ENCODE measurements around the gene DTNB.

Gene DTNB

DNA sequence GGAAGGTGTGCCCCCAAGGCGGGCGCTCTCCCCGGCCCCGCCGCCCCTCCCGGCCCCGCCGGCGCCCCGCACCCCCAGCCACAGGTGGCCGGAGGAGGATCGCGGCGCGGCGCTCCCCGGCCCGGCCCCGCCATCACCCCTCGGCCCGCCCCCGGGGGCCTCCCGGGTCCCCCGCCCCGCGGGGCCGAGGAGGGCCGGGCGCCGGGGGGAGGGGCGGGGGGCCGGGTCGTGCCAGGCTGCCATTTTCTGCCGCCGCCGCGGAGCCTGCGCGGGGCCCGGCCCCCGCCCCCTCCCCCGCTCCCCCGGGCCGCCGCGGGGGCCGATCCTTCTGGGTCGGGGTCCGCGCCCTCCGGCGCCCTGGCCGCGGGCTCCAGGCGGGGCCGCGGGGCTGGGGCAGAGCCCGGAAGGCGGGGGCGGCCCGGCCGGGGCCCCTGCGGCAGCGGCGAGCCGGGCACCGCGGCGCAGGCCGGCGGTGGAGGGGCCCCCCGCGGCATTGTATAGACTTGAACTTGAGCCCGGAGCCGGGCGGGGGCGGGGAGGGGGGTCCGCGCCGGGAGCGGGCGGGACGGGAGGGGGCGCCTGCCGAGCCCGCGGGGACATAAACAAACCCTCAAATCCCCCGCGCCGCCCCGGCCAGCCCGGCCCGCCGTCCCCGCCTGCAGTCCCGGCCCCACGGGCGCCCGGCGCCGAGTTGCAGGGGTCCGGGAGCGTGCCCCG is 332.2 kb downstream of the DTNB start:
- no peak for DNase-seq (ENCODE audit: low spot score)

GRCh38 chr2:25340181-25340921 is 333.0 kb downstream of the DTNB start:
- no peak for DNase-seq (ENCODE audit: low spot score)

DNA sequence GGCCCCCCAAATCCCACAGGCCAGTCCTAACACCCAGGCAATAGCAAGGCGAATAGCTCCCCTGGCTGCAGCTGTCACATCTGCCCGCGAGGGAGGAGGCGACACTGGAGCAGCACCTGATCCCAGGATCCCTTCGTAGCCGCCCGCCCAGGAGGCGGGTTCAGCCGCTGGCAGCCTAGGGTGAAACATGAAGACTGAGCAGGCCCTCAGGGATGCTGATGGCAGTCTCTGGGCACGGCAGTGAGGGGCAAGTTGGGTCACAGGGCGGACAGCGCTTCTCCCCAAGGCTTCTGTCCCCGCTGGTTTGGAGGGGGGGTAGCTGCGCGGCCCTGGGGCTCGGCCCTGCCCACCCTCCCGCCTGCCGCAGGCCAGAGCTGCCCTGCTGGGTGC is 333.6 kb downstream of the DTNB start:
- DNase-seq (ENCODE audit: low spot score) = no peak

- no peak for DNase-seq (ENCODE audit: low spot score)
Measured at GRCh38 chr2:25339211-25339674, 334.1 kb downstream of the DTNB start.

DNA sequence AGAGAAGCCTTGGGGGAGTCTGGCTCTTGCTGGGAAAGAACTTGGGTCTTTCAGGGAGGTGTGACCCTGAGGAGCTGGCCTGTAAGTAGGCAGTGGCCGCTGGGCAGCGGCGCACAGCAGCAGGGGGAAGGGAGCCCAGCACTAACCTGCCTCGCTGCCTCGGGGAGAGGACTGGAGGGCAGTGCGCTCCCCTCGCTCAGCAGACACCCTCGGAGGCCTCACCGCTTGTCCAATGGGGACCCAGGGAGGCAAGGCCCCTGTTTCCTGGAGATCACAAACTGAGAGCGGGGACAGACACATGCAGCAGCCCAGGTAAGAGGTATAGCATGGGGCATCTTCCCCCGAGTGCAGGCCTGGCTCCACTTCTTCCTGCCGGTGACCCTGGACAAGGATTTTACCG is 335.0 kb downstream of the DTNB start:
- DNase-seq (ENCODE audit: low spot score) = no peak

- no peak for DNase-seq (ENCODE audit: low spot score)
Measured at GRCh38 chr2:25337891-25338290, 335.5 kb downstream of the DTNB start.

DNA sequence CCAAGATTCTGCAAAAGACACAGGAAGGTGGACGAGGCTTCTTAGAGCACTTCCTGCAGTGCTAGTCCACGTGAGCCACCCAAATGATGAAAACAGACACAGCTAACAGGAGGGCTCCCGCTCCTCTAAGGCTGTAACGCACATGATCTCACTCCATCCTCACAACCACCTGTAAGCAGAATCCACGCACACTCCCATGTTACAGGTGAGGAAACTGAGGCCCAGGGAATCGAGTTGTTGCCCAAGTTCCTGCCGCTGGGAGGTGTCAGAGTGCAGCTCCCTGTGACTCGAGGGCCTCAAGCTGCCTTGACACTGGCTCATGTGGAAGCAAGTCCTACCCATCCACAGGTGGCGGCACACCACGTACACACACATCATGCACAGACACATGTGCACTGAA is 336.1 kb downstream of the DTNB start:
- DNase-seq (ENCODE audit: low spot score) = no peak

- no peak for DNase-seq (ENCODE audit: low spot score)
Measured at GRCh38 chr2:25336383-25336841, 337.0 kb downstream of the DTNB start.

DNA sequence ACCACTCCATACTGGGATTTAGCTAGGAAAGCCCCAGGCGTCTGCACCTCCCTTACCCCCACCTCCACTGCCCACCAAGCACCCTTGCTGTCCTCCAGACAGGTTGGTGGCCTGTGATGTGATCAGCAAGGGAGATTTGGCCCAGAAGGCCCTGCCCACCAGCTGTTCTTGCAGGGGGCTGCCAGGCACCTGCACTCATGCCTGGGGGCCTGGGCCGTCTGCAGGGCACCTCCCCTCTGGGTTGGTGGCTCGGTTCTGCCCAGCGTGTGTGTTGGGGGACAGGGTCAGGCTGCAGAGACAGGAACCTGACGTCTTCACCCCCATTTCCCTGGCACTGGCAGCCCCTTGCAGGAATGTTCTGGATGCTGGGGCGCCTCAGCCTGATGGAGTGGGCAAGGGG is 337.4 kb downstream of the DTNB start:
- DNase-seq (ENCODE audit: low spot score) = no peak

DNA sequence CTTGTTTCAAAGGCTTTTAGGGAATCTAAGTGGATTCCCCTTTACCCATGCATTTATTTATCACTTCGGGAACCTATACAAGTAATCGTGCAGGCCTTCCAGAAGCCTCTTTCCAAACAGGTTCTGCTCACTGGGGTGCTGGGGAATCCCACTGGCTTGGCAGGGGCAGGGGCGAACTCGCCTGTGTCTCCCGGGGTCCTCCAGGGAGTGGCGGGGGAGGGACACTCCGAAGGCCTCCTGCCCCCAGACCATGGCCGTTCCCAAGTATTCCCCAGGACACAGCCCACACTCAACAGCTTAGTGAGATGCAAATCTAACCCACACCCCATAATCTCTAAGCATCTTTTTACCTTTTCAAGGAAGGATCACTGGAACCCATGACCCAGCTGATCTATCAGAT is 338.2 kb downstream of the DTNB start:
- DNase-seq (ENCODE audit: low spot score) = no peak

DNA sequence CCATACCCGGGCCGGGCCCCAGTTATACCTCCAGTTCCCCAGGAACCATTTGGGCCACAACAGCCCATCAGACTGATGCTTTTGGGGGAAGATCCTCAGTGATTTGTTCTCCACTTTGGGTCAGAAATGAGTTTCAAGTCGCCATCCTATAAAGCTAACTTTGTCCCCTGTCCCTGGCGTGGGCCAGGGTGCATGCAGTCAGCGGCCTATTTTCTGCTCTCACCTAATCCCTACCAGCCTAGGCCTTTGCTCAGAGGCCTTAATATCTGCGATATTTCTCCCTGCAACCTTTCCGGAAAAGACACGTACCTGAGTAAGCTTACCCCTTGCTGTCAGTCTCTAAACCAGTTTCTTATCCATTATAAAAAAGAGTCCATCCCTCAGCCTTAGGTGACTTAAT is 338.9 kb downstream of the DTNB start:
- DNase-seq (ENCODE audit: low spot score) = no peak

DNA sequence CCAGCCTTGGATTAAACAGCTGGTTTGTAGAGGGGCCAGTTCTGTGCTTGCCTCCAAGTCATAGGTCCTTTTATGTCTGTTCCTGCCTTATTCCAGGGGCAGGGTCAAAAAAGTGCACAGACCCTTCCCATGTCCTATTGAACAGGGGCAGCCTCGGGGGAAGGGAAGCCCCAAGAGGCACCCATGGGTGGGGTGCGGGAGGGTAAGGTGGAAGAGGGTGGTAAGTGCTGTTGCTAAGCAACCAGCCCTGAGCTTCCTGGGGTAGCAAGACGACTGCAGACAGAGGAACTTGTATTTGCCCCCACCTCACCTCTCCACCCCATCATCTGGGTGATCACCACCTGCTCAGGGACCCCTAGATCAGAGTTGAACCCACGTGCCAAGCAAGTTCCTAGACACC is 339.4 kb downstream of the DTNB start:
- DNase-seq (ENCODE audit: low spot score) = no peak

- DNase-seq (ENCODE audit: low spot score) = no peak
Measured at GRCh38 chr2:25332571-25332970, 340.8 kb downstream of the DTNB start.

GRCh38 chr2:25331686-25332365 is 341.6 kb downstream of the DTNB start:
- DNase-seq (ENCODE audit: low spot score) = no peak

DNA sequence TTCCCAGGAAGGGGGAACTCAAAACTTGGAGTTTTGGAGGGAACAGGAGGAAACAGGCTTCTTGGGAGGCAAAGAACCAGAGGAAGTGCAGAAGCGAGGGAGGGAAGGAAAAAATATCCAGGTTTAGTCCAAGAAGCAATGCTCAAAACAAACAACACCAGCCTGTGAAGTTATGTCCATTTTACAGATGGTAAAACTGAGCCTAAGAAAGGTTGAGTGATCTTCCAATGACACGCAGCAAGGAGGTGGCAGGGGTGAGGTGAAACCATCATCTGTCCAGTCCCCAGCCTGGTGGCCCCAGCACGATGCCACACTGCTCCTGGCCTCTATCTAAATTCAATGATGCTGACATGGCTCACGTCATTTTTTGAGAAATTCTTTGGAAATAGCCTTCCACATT is 342.4 kb downstream of the DTNB start:
- DNase-seq (ENCODE audit: low spot score) = no peak

DNA sequence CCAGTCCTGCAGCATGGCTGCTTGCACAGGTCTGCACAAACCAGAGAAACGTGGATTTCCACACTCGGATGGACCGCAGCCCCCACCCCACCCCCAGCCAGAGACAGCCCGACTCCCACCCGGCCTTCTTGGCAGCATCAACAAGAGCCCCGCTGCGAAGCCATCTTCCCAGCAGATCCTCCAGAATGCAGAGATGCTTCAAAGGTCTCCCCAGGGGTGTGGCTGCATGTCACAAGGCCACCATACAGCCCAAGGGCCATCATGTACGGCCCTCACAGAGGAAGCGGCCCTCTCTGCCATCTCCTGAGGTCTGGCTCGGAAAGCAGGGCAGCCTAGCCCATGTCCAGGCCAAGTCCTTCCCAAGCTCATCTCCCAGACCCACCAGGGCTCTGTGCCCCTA is 343.1 kb downstream of the DTNB start:
- no peak for DNase-seq (ENCODE audit: low spot score)

DNA sequence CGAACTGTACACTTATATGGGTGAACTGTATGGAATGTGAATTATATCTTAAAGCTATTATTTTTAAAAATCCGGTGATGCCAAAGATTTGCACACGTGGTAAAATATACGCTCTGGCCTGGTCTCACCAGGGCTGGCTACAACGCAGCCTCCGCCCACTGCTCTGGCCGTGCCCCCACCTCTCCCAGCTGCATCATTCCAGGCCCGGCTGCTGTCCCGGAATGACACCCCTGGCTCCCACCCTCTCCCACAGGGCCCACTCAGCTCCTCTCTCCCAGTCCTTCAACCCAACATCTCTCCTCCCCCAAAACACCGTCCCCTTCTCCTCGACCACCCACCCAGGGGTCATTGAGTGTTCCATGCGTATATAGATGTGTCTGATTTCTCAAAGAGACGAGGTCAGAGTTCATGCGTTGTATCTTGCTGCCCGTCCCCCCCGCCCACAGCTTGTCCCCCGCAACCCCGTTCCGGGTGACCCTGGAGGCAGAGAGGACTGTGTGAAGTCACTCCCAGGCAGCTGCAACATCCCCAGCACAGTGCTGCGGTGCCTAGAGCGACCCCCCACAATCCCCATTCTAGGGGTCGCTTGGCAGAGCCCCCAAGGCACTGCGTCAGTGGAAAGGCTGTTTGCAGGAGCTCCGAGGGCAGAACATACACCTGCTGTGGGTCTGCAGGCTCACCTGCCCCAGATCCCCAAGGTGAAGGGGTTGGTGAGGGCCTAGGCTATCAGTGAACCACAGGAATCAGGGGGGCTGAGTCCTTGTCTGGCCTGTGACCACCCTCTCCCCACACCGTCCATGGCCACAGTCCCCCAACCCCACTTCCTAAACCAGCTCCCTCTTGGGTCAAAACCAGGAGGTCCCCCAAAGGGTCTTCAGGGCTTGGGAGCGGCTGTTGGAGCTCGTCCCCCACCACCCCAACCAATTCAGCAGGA is 345.0 kb downstream of the DTNB start:
- no peak for DNase-seq (ENCODE audit: low spot score)
